ENCODE results near the gene SLC49A3.

- TF ChIP-seq CTCF (conservative IDR thresholded peaks at IDR 0.05 in 1 of 2, IDR thresholded peaks at IDR 0.05 in 1 of 2; ENCODE audit: extremely low read depth in 1 of 2, insufficient read depth in 1 of 2, low read depth in 1 of 2, low read length in 2 of 2) (no peak), EZH2 (IDR thresholded peaks at IDR 0.05; ENCODE audit: borderline replicate concordance, low read length) (no peak)
These were observed 10.4 kb downstream of the SLC49A3 start for GRCh38 chr4:678331-679103.

Data from mammary epithelial cell (primary cell).